HCT116 (cell line): Measurements from ENCODE around the gene COL20A1. TPM values are rescaled to one million over a fixed set of nuclear protein-coding genes. Genes with fewer than 3 reads are reported as not detected.

Experiments used
- ATAC-seq: fragments of 200-7000 bp; cut with Tn5 transposase; 2 replicates; pipeline ENCODE4 v1.9.1; 2020; ENCODE audit warnings: mild to moderate bottlenecking, moderate library complexity
- BruUV-seq: library from RNA; stranded (reverse); fragments of 400-500 nt; replicated peaks from 2 replicates; lab custom pipeline; 2021; lab: Mats Ljungman, UMichigan
- CTCF ChIA-PET: fragments of 300-600 bp; sonication (Branson Sonifier 250); formaldehyde crosslinking; loops from one replicate; lab custom pipeline; 2021; ENCODE audit warnings: antibody characterized with exemption; lab: Charles Lee
- POLR2A ChIA-PET: fragments of 300-600, 350-600 bp; sonication (Branson Sonifier 250); formaldehyde crosslinking; loops from one replicate; lab custom pipeline; 2021; ENCODE audit warnings: antibody characterized with exemption; lab: Charles Lee
- RAD21 ChIA-PET, 2 experiments: fragments of 300-600 bp; sonication (Branson Sonifier 250); formaldehyde crosslinking; loops; one replicate each; lab custom pipeline; 2023; ENCODE audit warnings: low total read pairs in 2 of 2; ENCODE audit not compliant: uncharacterized antibody in 2 of 2, unreplicated experiment in 2 of 2, low non-redundant PET in 1 of 2; lab: Charles Lee
- DNase-seq: peaks from one replicate; pipeline ENCODE4 v3.0.0-alpha.2; 2010; ENCODE audit warnings: low read depth, low spot score
- H2AFZ ChIP-seq: fragments of 200-600 bp; shearing (Covaris generic), sonication (generic); 2 replicates; pipeline ENCODE4 v1.6.1; 2017; ENCODE audit warnings: low read depth, mixed run types, mixed read lengths, antibody characterized with exemption, low read length; ENCODE audit not compliant: poor library complexity, severe bottlenecking
- H3K27ac ChIP-seq: 2 replicates; pipeline ENCODE4 v1.5.1; 2012; ENCODE audit warnings: low read depth, low read length
- H3K27me3 ChIP-seq: fragments of 200-600 bp; sonication (generic); 2 replicates; pipeline ENCODE4 v1.6.1; 2016; ENCODE audit warnings: mixed run types, low read length, mixed read lengths; ENCODE audit not compliant: insufficient read depth
- H3K36me3 ChIP-seq, 2 experiments: fragments of 200-500 bp in 1 of 2; fragments of 200-600 bp in 1 of 2; sonication (Bioruptor generic) in 1 of 2; sonication (generic) in 1 of 2; 2 replicates each; pipeline versions ENCODE4 v1.5.1 to v1.6.1; 2014 to 2016; ENCODE audit warnings: low read length in 2 of 2, inconsistent platforms in 1 of 2, mixed read lengths in 1 of 2, mixed run types in 1 of 2; ENCODE audit not compliant: insufficient read depth in 2 of 2, control insufficient read depth in 1 of 2
- H3K4me1 ChIP-seq, 2 experiments: fragments of 200-600 bp in 1 of 2; sonication (generic) in 1 of 2; 2 replicates each; pipeline versions ENCODE4 v1.5.1 to v1.6.1; 2012 to 2017; ENCODE audit warnings: low read length in 2 of 2, inconsistent platforms in 1 of 2, mild to moderate bottlenecking in 1 of 2, mixed read lengths in 1 of 2, mixed run types in 1 of 2, moderate library complexity in 1 of 2; ENCODE audit not compliant: insufficient read depth in 2 of 2, control insufficient read depth in 1 of 2
- H3K4me2 ChIP-seq: fragments of 200-600 bp; sonication (generic); 2 replicates; pipeline ENCODE4 v1.6.1; 2017; ENCODE audit warnings: mixed run types, low read length, mixed read lengths
- H3K4me3 ChIP-seq, 2 experiments: fragments of 200-600 bp in 1 of 2; sonication (generic) in 1 of 2; replicated peaks in 1 of 2; 2 replicates each; pipeline ENCODE4 v1.5.1; 2011 to 2016; ENCODE audit warnings: low read length in 2 of 2, control low read depth in 1 of 2, low read depth in 1 of 2, mild to moderate bottlenecking in 1 of 2, mixed read lengths in 1 of 2, mixed run types in 1 of 2
- H3K79me2 ChIP-seq: fragments of 200-600 bp; sonication (generic); 2 replicates; pipeline ENCODE4 v1.6.1; 2017; ENCODE audit warnings: mild to moderate bottlenecking, mixed run types, low read length, moderate library complexity, mixed read lengths; ENCODE audit not compliant: insufficient read depth
- H3K9ac ChIP-seq: fragments of 200-600 bp; sonication (generic); 2 replicates; pipeline ENCODE4 v1.6.1; 2016; ENCODE audit warnings: low read length, mixed read lengths
- H3K9me2 ChIP-seq: fragments of 200-600 bp; sonication (generic), shearing (Covaris generic); 2 replicates; pipeline ENCODE4 v1.6.1; 2017; ENCODE audit warnings: mixed run types, mild to moderate bottlenecking, moderate library complexity; ENCODE audit not compliant: insufficient read depth
- H3K9me3 ChIP-seq, 2 experiments: fragments of 200-500 bp in 1 of 2; fragments of 200-600 bp in 1 of 2; sonication (Bioruptor generic) in 1 of 2; sonication (generic) in 1 of 2; 2 replicates each; pipeline ENCODE4 v1.6.1; 2014 to 2017; ENCODE audit warnings: low read length in 2 of 2, mixed read lengths in 2 of 2, inconsistent platforms in 1 of 2, low read depth in 1 of 2, mild to moderate bottlenecking in 1 of 2, mixed run types in 1 of 2, moderate library complexity in 1 of 2; ENCODE audit not compliant: control insufficient read depth in 1 of 2, insufficient read depth in 1 of 2
- H4K20me1 ChIP-seq: fragments of 200-600 bp; sonication (generic), shearing (Covaris generic); 2 replicates; pipeline ENCODE4 v1.6.1; 2017; ENCODE audit warnings: mixed run types, mild to moderate bottlenecking, moderate library complexity; ENCODE audit not compliant: insufficient read depth
- CBX3 ChIP-seq: IDR thresholded peaks from 2 replicates; pipeline ENCODE4 v1.6.1; 2012; ENCODE audit warnings: low read depth
- CEBPB ChIP-seq: IDR thresholded peaks from 2 replicates; pipeline ENCODE4 v1.6.1; 2012; ENCODE audit warnings: low read depth
- EGR1 ChIP-seq: IDR thresholded peaks from 2 replicates; pipeline ENCODE4 v1.6.1; 2012; ENCODE audit warnings: low read depth
- ELF1 ChIP-seq: IDR thresholded peaks from 2 replicates; pipeline ENCODE4 v1.6.1; 2012; ENCODE audit warnings: low read depth, borderline replicate concordance
- EZH2 ChIP-seq: fragments of 200-600 bp; sonication (generic); IDR thresholded peaks from 2 replicates; pipeline ENCODE4 v1.6.1; 2017; ENCODE audit warnings: antibody characterized with exemption, mixed run types
- FOSL1 ChIP-seq: IDR thresholded peaks from 2 replicates; pipeline ENCODE4 v1.6.1; 2012; ENCODE audit warnings: low read depth
- JUND ChIP-seq: IDR thresholded peaks from 2 replicates; pipeline ENCODE4 v1.6.1; 2012
- MAX ChIP-seq: IDR thresholded peaks from 2 replicates; pipeline ENCODE4 v1.6.1; 2012
- POLR2A ChIP-seq: IDR thresholded peaks from 2 replicates; pipeline ENCODE4 v1.7.0; 2011; ENCODE audit warnings: borderline replicate concordance; ENCODE audit not compliant: insufficient read depth, insufficient read length; ENCODE audit errors: extremely low read depth
- POLR2AphosphoS5 ChIP-seq: IDR thresholded peaks from 2 replicates; pipeline ENCODE4 v1.6.1; 2011; ENCODE audit warnings: mild to moderate bottlenecking, low read depth, low read length, moderate library complexity
- SIN3A ChIP-seq: IDR thresholded peaks from 2 replicates; pipeline ENCODE4 v1.6.1; 2012; ENCODE audit warnings: low read depth
- SP1 ChIP-seq: IDR thresholded peaks from 2 replicates; pipeline ENCODE4 v1.6.1; 2012; ENCODE audit warnings: low read depth
- SRF ChIP-seq: IDR thresholded peaks from 2 replicates; pipeline ENCODE4 v1.6.1; 2012; ENCODE audit warnings: low read depth
- YY1 ChIP-seq: IDR thresholded peaks from 2 replicates; pipeline ENCODE4 v1.6.1; 2011; ENCODE audit warnings: low read length, low read depth, moderate library complexity, mild to moderate bottlenecking; ENCODE audit not compliant: insufficient replicate concordance; ENCODE audit errors: extremely low read depth
- ZFX ChIP-seq: fragments of 450-650 bp; IDR thresholded peaks from 2 replicates; pipeline ENCODE4 v1.6.1; 2017
- ZNF274 ChIP-seq: fragments of 200-500 bp; sonication (Bioruptor generic); IDR thresholded peaks from 2 replicates; pipeline ENCODE4 v1.6.1; 2014; ENCODE audit warnings: mild to moderate bottlenecking, low read depth, low read length, inconsistent platforms
- intact Hi-C: fragments of 100-400 bp; cut with micrococcal nuclease; formaldehyde crosslinking; loops from 2 replicates; pipeline ENCODE4 v1.10.0; 2022
- total RNA-seq: library from RNA; stranded (reverse); gene quantifications from one replicate; pipeline ENCODE4 v1.2.1, GENCODE V29; 2021; ENCODE audit not compliant: unreplicated experiment
- TF ChIP-seq, protein P1 (sequence below): IDR thresholded peaks from 2 replicates; pipeline ENCODE4 v1.6.1; 2012; ENCODE audit warnings: low read depth

COL20A1 gene
- total RNA-seq, 1 experiment from 2014 or later = 0.34 TPM

- ChIA-PET CTCF (interaction anchor here (1.3 kb wide), 1 partner anchor 11 kb away, joined by 4 read pairs; no protein-coding TSS in a partner anchor), POLR2A (no interaction called here), RAD21 (no interaction called here)
- intact Hi-C loops = no loop called here
- Histone ChIP-seq H4K20me1 (no peaks in the 10 kb centered on the region), H3K27me3 (peaks cover 18% of the 10 kb centered on the region; the same call in 1 of the 2 replicates), H3K9me3 (no peaks in the 10 kb centered on the region), H2AFZ (no peak overlapping the region), H3K27ac (no peak overlapping the region), H3K9ac (no peak overlapping the region), H3K36me3 (no peaks in the 10 kb centered on the region), H3K4me2 (no peak overlapping the region), H3K4me1 (no peaks in the 10 kb centered on the region), H3K9me2 (no peaks in the 10 kb centered on the region), H3K4me3 (no peak overlapping the region), H3K79me2 (no peaks in the 10 kb centered on the region)
- ATAC-seq = no peak
- no peak for DNase-seq
- BruUV-seq = no TSS peak
- no peak for TF ChIP-seq SP1
- no peak for TF ChIP-seq YY1
- no peak for TF ChIP-seq EZH2
- TF ChIP-seq SIN3A = no peak
- TF ChIP-seq POLR2A = no peak
- no peak for TF ChIP-seq SRF
- TF ChIP-seq EGR1 = no peak
- no peak for TF ChIP-seq CBX3
- TF ChIP-seq JUND = no peak
- TF ChIP-seq FOSL1 = no peak
- no peak for TF ChIP-seq ZNF274
- TF ChIP-seq POLR2AphosphoS5 = no peak
- TF ChIP-seq CEBPB = no peak
- no peak for TF ChIP-seq ZFX
- TF ChIP-seq, protein P1, sequence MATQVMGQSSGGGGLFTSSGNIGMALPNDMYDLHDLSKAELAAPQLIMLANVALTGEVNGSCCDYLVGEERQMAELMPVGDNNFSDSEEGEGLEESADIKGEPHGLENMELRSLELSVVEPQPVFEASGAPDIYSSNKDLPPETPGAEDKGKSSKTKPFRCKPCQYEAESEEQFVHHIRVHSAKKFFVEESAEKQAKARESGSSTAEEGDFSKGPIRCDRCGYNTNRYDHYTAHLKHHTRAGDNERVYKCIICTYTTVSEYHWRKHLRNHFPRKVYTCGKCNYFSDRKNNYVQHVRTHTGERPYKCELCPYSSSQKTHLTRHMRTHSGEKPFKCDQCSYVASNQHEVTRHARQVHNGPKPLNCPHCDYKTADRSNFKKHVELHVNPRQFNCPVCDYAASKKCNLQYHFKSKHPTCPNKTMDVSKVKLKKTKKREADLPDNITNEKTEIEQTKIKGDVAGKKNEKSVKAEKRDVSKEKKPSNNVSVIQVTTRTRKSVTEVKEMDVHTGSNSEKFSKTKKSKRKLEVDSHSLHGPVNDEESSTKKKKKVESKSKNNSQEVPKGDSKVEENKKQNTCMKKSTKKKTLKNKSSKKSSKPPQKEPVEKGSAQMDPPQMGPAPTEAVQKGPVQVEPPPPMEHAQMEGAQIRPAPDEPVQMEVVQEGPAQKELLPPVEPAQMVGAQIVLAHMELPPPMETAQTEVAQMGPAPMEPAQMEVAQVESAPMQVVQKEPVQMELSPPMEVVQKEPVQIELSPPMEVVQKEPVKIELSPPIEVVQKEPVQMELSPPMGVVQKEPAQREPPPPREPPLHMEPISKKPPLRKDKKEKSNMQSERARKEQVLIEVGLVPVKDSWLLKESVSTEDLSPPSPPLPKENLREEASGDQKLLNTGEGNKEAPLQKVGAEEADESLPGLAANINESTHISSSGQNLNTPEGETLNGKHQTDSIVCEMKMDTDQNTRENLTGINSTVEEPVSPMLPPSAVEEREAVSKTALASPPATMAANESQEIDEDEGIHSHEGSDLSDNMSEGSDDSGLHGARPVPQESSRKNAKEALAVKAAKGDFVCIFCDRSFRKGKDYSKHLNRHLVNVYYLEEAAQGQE = no peak
- TF ChIP-seq MAX = no peak
- no peak for TF ChIP-seq ELF1
Measured at GRCh38 chr20:63370618-63371187, 77.7 kb downstream of the COL20A1 start.
